ENCODE data around the gene ADAMTSL1.

The ADAMTSL1 gene, protein sequence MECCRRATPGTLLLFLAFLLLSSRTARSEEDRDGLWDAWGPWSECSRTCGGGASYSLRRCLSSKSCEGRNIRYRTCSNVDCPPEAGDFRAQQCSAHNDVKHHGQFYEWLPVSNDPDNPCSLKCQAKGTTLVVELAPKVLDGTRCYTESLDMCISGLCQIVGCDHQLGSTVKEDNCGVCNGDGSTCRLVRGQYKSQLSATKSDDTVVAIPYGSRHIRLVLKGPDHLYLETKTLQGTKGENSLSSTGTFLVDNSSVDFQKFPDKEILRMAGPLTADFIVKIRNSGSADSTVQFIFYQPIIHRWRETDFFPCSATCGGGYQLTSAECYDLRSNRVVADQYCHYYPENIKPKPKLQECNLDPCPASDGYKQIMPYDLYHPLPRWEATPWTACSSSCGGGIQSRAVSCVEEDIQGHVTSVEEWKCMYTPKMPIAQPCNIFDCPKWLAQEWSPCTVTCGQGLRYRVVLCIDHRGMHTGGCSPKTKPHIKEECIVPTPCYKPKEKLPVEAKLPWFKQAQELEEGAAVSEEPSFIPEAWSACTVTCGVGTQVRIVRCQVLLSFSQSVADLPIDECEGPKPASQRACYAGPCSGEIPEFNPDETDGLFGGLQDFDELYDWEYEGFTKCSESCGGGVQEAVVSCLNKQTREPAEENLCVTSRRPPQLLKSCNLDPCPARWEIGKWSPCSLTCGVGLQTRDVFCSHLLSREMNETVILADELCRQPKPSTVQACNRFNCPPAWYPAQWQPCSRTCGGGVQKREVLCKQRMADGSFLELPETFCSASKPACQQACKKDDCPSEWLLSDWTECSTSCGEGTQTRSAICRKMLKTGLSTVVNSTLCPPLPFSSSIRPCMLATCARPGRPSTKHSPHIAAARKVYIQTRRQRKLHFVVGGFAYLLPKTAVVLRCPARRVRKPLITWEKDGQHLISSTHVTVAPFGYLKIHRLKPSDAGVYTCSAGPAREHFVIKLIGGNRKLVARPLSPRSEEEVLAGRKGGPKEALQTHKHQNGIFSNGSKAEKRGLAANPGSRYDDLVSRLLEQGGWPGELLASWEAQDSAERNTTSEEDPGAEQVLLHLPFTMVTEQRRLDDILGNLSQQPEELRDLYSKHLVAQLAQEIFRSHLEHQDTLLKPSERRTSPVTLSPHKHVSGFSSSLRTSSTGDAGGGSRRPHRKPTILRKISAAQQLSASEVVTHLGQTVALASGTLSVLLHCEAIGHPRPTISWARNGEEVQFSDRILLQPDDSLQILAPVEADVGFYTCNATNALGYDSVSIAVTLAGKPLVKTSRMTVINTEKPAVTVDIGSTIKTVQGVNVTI (N-terminal part only)

DNA sequence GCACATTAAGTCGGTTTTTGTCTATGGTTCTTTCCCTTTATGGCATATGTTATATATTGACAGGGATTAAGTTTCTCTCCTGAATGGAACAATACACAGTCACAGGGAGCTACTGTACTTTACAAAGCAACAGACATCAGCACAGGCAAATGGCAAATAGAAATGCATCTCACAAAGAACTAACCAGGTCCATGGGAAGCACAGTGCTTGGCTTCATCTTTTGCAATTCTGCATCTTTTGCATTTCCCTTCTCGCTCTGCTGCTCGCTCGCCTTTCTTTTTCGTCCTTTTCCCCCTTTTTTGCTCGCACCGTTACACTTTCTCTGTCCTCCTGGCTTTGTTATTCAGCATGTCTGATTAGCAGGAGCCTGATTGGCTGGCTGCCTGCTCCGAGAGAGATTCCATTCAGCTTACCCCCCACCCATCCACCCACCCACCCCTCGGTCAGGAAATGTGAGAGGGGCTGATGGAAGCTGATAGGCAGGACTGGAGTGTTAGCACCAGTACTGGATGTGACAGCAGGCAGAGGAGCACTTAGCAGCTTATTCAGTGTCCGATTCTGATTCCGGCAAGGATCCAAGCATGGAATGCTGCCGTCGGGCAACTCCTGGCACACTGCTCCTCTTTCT is at the start of gene ADAMTSL1:
ADAMTSL1 (plus strand) TSS at position 502 of the 628 bp plus-strand sequence; CDS start at position 582, 80 bp downstream.
- DNase-seq: no peak

DNA sequence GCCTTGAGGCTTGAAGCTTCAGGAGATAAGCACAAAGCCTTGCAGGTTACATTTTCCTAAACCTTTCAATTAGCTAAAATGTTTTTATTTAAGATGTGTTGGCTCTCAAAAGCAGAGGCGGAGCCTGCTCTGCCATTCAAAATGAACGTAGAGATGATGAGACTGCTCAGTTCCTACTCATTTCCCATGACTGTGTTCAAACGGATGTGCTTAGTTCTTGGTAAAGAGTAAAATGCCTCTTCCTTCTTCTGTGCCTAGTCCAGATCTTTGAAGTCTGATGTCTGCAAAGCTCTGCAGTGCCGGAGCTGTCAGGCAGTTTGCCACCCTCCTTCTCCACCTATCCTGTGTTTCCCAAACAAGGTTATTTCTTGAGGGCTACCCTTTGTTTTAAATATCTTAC is 46.3 kb upstream of the ADAMTSL1 start:
- DNase-seq: no peak

DNA sequence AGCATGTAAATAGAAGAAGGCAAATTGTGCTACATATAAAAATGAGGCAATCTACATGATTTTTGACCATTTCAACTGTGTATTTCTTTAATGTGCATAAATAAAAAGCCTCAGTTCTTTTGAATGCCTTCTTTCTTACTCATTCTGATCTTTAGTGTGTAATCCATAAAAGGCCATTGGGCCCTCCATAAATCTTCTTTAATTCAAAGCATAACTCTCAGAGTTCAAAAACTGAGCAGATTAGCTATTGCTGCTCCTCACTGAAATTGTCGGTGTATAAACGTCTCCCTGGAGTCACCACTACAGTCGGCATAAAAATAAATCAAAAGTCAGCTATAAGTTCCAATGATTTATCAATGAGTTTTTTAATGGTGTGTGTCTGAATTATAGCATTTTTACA is 45.3 kb upstream of the ADAMTSL1 start:
- DNase-seq: no peak

DNA sequence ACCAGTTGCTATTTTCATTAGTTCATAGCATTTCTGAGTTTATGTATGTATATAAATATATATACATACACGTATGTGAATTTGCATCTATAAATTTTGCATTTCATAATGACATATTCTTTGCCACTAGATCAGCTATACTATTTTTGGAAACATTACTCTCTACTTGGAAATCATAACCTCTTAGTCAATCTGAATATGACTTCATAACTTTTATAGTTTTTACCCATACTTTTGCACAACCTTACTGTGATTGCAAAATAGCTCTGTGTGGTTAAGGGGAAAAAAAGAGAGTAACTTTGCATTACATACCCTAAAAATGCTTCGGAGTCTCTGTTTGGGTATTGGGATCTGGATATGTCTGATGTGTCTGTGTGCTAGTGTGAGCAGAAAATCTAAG is 44.9 kb upstream of the ADAMTSL1 start:
- no peak for DNase-seq

DNA sequence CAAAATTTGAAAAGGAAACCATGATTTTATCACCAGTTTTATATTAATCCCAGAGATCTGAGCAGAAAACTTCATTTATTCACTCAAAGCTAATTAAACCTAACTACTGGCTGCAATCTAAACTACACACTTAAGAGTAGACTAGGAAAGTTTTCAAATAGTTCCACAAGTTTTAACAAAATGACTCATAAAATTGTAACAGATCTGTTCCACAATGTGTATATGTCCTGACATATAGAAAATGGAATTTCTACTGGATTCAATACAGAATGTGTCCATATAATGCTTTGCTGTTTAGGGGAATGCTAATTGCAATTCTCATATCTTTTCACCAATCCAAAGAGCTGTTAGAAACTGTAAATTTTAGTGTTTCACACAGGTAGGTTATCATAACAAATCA is 40.3 kb upstream of the ADAMTSL1 start:
- no peak for DNase-seq

DNA sequence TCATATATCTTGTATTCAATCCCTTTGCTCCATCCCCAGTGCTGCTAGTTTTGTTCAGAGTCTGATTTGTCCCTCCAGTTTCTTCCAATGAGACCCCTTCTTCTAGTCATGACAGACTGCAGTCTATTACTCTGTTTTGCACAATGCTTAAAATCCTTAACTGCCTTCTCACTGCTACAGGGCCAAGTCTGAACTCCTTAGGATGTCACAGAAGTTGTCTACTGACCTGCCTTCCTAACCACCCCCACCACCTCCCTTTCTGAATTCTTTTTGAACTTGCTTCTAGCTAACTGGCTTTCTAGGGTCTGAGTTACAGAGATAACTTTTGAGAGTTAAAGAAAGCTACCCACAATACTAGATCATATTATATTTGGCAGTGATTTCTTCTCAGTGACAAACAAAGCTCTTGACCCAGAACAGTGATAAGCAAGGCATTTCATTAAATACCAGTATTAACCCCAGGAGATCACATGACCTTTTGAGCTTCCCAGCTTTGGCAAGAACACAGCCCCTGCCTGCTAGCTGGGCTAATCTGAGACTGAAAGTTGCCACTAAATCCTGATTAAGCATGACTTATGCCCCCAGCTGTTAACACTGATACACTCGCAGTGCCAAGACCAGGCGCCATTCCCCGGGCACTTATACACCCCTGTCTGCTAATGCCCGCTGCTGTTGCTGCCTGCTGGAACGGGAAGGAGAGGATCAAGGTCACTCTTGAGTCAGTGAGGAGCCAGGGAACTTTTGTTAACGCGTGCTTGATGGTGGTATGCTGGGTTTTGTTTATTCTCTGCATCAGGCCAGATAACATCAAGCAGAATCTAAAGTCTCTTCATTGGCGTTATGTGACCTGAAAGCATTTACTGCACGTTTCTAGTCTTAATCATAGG is 36.4 kb upstream of the ADAMTSL1 start:
- no peak for DNase-seq

DNA sequence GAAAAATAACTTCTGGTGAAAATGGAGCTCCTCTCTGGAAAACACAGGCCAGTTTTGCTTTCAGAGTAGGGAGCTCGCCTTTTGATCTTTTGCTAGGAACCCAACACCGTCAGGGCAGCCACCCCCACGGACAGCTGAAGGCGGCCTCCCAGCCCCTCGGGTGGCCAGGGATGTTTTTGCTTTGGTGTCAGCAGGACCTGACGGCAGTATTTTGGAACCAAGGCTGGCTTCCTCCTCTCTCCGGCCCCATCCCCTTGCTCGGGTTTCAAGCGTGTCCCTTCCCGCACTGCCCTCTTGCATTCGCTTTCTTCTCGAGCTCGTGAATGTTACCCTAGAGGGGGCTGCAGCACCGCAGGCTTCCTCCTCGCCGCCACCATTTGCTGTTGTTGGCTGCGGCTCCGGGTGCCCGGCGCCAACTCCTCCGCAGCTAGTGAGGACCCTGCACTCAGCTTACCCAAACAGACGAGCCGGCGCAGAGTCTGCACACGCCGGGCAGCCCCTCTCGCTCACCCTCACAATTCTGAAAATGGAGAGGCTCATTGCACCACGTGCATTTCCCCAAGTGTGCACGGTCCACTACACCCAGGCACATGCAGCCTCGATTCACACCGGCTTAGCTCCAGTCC is 35.5 kb upstream of the ADAMTSL1 start:
- no peak for DNase-seq

DNA sequence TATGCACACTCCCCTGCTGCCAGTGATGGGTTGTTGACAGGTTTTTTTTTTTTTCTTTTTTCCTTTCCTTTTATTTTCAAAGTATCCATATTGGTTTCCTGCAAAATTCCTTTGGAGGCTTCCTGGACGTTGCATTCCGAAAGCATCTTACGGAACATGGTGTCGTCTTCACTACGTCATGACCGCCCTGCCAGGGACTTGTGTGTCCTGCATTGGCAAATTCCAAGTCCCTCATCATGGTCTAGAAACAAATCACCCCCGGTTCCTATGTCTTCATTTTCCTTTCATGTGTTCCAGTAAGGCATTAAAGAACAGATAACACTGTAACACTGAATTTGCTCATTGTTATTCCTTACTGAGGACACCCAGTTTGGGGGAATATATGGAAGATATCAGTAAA is 35.0 kb upstream of the ADAMTSL1 start:
- DNase-seq: no peak

DNA sequence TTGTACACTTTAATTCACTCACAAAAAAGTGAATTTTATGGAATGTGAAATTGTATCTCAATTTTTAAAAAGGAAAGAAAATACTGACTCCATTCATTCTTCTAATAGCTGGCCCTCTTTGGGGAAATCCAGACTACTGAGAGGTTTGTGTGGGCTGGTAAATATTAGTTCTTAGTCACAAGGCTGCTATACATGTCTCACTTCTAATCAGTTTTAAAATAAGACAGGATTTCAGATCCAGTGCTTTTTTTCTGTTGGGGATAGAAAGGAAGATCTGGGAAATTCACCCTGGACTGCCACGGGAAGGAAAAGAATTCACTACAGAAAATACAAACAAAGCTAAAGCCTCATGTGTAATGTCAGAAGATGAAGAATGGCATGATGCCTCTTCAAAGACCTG is 32.7 kb upstream of the ADAMTSL1 start:
- DNase-seq: no peak

DNA sequence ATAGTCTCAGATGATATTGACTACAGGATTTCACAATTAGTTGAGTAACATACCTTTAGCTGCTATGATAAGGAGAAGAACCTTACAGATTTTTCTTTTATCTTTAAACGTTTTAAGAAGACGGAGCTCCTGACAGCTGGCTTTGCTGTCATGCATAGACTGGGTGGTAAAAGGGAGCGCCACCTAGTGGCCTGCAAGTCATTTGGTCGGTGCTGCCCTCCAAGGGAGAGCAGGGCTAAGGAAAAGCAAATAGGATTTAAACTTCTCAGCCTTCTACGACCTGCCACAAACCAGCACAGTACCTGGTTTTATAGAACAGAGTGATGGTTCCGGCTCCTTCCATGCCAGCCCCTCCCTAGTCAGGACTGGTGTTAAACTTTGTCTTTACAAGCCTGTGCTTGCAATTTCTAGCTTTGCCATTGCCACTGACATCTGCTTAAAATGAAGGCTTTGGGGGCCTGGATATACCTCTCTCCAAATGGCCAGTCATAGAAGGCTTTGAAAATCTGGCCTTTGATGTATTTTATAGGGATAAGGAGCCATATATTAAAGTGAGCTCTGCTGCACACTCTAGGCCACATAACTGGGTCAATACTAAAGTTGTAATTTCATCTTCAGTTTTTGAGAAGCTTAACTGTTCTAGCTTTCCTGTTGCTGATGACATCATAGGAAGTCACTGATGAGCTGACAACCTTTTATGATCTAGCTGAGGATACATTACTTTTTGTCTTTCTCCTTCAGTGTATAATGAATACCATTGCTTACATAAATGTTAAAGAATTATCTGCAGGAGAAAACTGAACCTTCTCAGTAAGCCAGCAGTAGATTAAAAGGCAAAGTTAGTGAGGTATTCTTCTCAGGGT is 31.1 kb upstream of the ADAMTSL1 start:
- peak; percentile 17 to 27 for DNase-seq

DNA sequence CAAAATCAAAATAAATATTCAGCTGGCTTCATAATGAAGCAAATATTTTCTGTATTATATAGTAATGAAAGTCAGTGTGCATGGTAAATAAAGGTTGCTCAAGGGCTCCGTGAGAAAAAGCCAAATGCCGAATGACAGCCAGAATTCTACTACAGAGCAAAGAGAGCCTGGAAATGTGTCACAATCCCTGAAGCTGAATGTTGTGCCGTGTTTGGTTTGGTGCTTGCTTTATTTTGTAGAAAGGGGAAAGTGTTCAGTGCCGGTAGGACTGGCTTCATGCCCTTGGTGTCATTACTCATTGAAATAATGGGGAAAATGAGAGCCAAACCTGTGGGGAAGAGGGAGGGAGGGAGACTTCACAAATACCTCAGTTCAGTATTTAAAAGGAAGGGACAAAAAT is 26.8 kb upstream of the ADAMTSL1 start:
- DNase-seq: no peak

DNA sequence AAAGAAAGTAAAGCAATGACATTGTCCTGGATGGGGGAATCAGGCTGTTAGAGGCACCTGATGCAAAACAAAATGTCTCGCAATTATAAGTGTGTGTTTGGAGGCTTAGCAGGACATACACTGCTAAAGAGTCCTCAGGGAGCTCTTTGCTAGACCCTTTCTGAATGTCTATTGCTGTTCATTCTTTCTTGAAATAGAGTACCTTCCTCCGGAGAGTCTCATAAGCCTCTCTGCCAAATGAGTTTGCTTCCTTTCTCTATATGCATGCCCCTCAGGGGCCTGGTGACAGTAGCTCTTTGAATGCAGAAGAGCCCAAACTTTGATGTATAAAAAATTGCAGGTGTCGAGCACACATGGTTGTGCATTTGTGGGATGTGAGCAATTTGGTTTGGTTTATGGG is 26.4 kb upstream of the ADAMTSL1 start:
- DNase-seq: no peak

DNA sequence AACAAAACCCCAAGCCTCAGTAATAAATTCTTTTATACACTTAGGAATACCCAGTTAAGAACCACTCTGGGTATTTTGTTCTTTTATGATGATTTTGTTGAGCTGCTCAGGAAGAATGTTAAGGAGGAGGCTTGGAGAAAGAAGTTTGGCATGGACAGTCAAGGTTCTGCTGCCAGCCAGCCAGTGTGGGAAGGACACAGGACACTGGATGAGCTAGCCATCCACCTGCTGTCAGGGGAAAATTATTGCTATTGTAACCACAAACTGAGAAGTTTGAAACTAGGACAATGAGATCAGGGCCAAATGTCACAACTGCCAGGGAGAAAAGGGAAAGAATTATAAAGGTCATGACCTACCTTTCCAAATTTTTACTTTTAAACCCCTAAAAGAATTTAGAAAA is 25.9 kb upstream of the ADAMTSL1 start:
- no peak for DNase-seq

DNA sequence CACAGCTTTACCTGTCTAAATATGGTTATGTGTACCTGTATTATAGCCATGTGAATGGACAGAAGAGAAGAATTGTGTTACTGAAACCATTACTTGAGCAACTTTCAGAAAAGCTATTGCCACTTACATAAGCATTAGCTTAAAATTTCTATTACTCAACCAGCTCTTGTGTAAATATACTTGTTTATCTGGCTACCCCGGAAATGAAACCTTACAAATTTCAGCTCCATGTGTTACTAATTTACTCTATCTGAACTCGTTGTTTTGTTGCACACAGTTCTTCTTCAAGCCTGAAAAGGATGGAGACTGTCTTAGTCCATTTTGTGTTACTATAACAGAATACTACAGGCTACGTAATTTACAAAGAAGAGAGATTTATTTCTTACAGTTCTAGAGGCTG is 22.5 kb upstream of the ADAMTSL1 start:
- DNase-seq: no peak

DNA sequence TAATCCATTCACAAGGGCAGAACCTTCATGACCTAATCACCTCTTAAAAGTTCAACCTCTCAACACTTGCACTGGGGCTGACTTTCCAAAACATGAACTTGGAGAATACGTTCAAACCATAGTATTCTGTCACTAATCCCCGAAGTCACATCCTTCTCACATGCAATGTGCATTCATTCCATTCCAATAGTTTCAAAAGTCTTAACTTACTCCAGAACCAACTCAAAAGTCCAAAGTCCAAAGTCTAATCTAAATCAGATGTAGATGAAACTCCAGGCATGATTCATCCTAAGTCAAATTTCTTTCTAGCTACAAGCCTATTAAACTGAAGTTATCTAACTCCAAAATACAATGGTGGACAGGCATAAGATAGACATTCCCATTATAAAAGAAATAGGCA is 21.7 kb upstream of the ADAMTSL1 start:
- DNase-seq: no peak

DNA sequence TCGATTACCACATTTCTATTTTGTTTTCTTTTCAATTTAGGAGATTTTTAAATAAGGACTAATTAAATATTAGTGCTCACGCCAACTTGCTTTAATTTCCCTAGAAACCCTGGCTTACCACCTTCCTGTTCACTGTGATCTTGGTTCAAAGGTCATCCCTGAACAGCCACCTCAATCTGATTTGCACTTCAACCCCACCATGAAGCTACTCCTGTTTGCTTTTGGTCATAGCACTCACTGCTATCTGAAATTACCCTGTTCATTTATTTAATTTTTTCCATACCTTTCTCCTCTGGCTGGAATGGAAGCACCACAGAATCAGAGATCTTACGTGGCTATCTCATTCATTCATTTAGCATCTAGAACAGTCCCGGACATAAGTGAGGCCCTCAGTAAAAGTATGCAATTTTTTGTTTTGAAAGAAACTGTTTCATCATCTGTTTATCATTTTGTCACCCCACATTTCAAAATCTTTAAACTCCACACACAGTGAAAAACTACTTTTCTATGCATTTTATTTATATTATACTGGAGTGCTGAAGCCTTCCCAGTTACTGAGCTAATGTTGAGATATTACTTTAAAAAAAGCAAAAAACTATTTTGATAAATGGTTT is 17.2 kb upstream of the ADAMTSL1 start:
- no peak for DNase-seq

DNA sequence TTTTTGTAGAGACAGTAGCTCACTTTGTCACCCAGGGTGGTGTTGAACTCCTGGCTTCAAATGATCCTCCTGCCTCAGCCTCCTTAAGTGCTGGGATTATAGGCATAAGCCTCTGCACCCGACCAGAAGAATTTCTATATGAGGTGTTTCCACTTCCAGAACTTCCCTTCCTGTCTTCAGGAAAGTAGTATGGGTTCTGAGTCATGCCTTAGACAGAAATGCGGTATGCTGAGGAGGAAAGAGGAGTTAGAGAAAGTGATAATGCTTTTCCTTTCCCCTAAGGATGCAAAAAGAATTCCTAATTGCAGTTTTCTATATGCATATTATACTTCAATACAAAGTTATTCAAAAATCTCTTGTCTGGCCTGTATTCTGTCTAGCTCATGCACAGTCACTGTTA is 16.4 kb upstream of the ADAMTSL1 start:
- DNase-seq: no peak

DNA sequence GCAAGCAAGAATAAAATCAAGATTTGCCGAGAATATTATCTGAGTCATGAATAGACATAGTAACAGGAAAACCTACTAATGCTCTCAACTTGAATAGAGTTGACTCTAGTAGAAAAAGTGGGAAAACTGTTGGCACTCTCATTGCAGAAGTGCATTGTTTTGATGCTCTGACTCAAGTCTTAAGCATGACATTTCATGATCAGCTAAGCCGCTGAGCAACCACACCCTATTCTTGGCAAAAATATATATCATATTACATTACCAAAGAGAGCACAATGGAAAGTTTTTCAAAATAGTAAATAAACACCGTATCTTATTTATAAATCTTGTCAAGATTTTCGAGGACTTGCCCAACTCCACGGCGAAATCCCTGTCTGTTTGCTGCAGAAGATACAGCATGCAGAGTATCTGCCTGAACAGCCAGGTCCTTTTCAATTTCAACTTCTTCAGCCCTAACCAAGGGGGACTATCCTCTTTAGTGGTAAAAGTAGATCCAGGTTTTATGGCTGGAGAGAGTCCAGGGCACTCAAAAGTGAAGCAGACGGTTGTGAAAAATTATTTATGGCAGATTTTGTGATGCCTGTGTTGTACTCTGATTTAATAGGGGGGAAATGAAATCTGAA is 13.9 kb upstream of the ADAMTSL1 start:
- DNase-seq: no peak

DNA sequence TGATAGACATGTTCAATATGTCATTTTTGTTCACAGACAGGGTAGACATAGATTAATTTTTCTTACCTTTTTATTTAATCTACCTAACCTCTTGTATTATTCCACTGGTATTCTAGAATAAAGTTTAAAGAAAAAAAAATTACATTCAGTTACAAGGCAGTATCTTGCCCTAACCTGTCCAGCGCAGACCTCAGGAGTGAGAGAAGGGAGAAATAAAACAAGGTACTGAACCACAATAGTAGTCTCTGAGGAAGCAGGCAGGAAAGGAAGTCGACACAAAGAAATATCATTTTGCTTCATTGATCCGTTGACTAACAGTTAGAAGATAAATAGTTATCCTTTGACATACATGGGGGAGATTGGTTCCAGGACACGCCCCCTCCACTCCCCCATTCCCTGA is 12.5 kb upstream of the ADAMTSL1 start:
- no peak for DNase-seq

Data from CD4-positive, alpha-beta T cell treated with Interleukin-1 beta for 1 hour (primary cell).